ACC112 (cell line): ENCODE results near the gene NEDD4.
A peak's percentile ranks its signal among the peaks of the same experiment; 100 is the strongest.

ENCODE experiments used
- H2AFZ ChIP-seq: fragments of 200-600 bp; sonication (generic); one replicate; pipeline ENCODE4 v1.6.0; 2017; ENCODE audit warnings: antibody characterized with exemption, low read length; ENCODE audit not compliant: unreplicated experiment
- H3K27ac ChIP-seq: fragments of 200-600 bp; sonication (generic); 2 replicates; pipeline ENCODE4 v1.5.1; 2014; ENCODE audit warnings: low read depth, mild to moderate bottlenecking, antibody characterized with exemption, low read length, moderate library complexity
- H3K27me3 ChIP-seq: fragments of 200-600 bp; sonication (generic); 2 replicates; pipeline ENCODE4 v1.6.1; 2014; ENCODE audit warnings: mild to moderate bottlenecking, antibody characterized with exemption, low read length, moderate library complexity, mixed read lengths; ENCODE audit not compliant: insufficient read depth
- H3K36me3 ChIP-seq: fragments of 200-600 bp; sonication (generic); 2 replicates; pipeline ENCODE4 v1.6.1; 2016; ENCODE audit warnings: mild to moderate bottlenecking, antibody characterized with exemption, low read length, moderate library complexity, mixed read lengths; ENCODE audit not compliant: insufficient read depth
- H3K4me1 ChIP-seq: fragments of 200-600 bp; sonication (generic); one replicate; pipeline ENCODE4 v1.6.1; 2016; ENCODE audit warnings: low read length, mixed read lengths; ENCODE audit not compliant: insufficient read depth, unreplicated experiment, control insufficient read depth
- H3K4me3 ChIP-seq: fragments of 200-600 bp; sonication (generic); 2 replicates; pipeline ENCODE4 v1.5.1; 2014; ENCODE audit warnings: mild to moderate bottlenecking, low read depth, low read length
- H3K79me2 ChIP-seq: fragments of 200-600 bp; sonication (generic); one replicate; pipeline ENCODE4 v1.6.0; 2016; ENCODE audit warnings: low read length; ENCODE audit not compliant: control insufficient read depth, unreplicated experiment, insufficient read depth

Gene NEDD4

DNA sequence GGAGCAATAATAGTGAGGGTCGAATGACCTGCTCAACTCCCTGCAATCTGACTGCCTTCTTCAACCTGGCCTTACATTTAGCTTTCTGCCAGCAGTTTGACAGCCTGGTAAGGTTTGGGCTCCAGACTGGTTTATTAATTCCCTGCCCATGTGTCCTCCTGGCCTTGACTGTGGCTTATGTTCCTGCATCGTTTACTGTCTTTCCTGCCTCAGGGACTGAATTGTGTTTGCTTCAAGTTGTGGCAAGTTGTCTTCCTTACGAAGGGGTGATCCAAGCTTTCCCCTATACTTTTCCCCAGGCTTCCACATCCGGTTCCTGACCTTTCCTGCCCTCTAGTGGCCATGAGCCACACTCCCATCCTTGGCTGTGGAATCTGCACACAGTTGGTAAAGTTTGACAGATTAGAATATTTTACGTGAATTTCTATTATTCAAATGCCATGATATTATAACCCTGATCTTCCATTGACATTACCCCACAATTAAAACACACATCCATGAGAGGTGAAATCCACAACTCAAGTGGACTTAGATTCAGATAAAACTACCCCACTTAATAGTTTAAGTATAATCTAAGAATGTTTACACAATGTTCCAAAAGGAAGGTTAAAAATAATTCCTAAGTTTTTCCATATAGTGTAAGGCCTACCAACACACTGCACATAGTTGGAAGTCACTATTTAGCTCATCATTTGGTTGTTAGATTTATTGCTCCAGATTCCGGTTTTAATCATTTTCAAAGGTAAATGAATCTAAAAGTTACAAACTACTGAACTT lies 95.7 kb downstream of the NEDD4 start:
- H3K27ac ChIP-seq, result peak overlapping the region; percentile 87
- peaks cover 40% of the 10 kb centered on the region for H3K4me1 ChIP-seq
- no peaks in the 10 kb centered on the region for H3K36me3 ChIP-seq
- H3K79me2 ChIP-seq, result peaks cover 40% of the 10 kb centered on the region
- peak overlapping the region; percentile 35 for H2AFZ ChIP-seq
- H3K27me3 ChIP-seq, result no peaks in the 10 kb centered on the region
- peak overlapping the region; percentile 36; the same call in 1 of the 2 replicates for H3K4me3 ChIP-seq

- H2AFZ ChIP-seq, result no peak overlapping the region
- peaks cover 9% of the 10 kb centered on the region; the same call in 1 of the 2 replicates for H3K36me3 ChIP-seq
- peak overlapping the region; percentile 70 for H3K4me3 ChIP-seq
- H3K79me2 ChIP-seq, result peaks cover 43% of the 10 kb centered on the region
- peaks cover 38% of the 10 kb centered on the region for H3K4me1 ChIP-seq
- peak overlapping the region; percentile 27; the same call in 1 of the 2 replicates for H3K27ac ChIP-seq
- H3K27me3 ChIP-seq, result no peaks in the 10 kb centered on the region
Observed at GRCh38 chr15:55894399-55894965, 98.9 kb downstream of the NEDD4 start.

DNA sequence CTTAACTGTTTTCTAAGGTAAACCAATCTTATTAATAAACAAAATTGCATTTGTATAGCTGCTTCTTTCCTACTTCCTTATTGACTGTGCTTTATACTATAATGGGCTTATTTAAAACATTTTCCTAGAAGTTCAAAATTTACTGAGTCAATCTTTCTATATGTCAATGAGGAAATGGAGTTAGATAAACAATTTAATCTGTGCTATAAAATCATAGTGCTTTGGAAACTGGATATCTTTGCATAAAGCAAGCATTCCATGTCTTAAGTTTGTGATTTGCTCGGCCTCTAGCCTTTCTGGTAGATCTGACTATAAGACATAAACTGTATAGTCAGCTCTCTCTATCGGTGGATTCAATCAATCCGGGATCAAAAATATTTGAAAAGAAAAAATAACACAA lies 99.6 kb downstream of the NEDD4 start:
- H3K36me3 ChIP-seq, result peaks cover 13% of the 10 kb centered on the region
- peaks cover 44% of the 10 kb centered on the region for H3K79me2 ChIP-seq
- H3K4me1 ChIP-seq, result peaks cover 36% of the 10 kb centered on the region
- no peaks in the 10 kb centered on the region for H3K27me3 ChIP-seq
- 0 out of 2 replicates have a peak overlapping the region, but pooled peaks have one; percentile 27 for H3K27ac ChIP-seq
- H2AFZ ChIP-seq, result no peak overlapping the region
- peak overlapping the region; percentile 70; the same call in 1 of the 2 replicates for H3K4me3 ChIP-seq

- Histone ChIP-seq H3K27ac (no peak overlapping the region), H3K79me2 (peaks cover 61% of the 10 kb centered on the region), H3K4me3 (no peak overlapping the region), H3K36me3 (peaks cover 24% of the 10 kb centered on the region), H2AFZ (no peak overlapping the region), H3K27me3 (no peaks in the 10 kb centered on the region), H3K4me1 (peaks cover 18% of the 10 kb centered on the region)
Observed at GRCh38 chr15:55891196-55891595, 102.2 kb downstream of the NEDD4 start.

DNA sequence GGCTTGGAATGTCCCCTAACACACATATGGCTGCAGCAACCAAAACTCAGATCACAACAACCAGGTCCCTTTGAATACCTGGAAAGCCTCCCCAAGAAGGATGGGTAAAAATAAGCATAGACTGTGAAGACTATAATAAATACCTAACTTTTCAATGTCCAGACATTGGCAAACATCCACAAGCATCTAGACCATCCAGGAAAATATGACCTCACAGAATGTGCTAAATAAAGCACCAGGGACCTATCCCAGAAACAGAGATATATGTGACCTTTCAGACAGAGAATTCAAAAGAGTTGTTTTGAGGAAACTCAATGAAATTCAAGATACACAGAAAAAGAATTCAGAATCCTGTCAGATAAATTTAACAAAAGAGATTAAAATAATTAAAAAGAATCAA lies 109.2 kb downstream of the NEDD4 start:
- Histone ChIP-seq H3K79me2 (peaks cover 65% of the 10 kb centered on the region), H3K27ac (no peak overlapping the region), H3K4me1 (no peaks in the 10 kb centered on the region)

GRCh38 chr15:55879181-55879580 lies 114.2 kb downstream of the NEDD4 start:
- Histone ChIP-seq H2AFZ (no peak overlapping the region), H3K36me3 (peaks cover 4% of the 10 kb centered on the region; the same call in 1 of the 2 replicates), H3K4me3 (no peak overlapping the region), H3K4me1 (no peaks in the 10 kb centered on the region), H3K27ac (no peak overlapping the region), H3K27me3 (no peaks in the 10 kb centered on the region), H3K79me2 (peaks cover 48% of the 10 kb centered on the region)

More for the DNA sequence above, 109.2 kb downstream of the NEDD4 start:
- Histone ChIP-seq H2AFZ (no peak overlapping the region), H3K27me3 (no peaks in the 10 kb centered on the region), H3K36me3 (peaks cover 15% of the 10 kb centered on the region), H3K4me3 (no peak overlapping the region)

DNA sequence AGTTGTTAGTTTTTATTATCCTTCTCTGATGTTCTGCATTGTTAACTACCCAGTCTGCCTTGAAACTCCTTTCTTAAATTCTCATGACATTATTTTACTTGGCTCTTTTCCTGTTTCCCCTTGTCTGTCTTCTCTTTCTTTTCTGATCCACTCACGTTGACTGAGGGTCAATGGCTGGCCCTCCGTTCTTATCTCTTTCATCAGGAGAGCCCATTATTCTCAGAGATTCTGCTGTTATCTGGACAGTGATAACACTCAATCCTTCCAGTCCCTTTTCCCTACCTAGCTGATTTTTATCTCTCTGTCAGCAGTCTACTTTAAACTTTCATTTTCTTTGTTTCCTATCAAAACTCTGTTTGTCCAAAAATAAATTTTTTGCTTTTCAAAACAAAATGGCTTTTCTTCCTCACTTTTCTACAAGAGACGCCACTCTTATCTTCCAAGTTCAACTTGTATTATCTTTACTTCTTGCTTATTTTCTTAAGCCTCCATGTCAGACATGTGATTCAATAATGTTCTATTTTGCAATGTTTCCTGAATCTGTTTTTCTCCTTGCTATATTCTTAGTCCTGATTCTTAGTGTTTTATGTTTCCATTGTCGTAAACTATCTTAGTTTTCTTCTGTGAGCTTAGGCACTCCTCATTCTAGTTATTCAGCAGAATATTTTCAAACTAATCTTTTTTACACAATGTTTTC lies 120.2 kb downstream of the NEDD4 start:
- Histone ChIP-seq H3K27ac (peak overlapping the region; percentile 52), H3K27me3 (no peaks in the 10 kb centered on the region), H3K79me2 (peaks cover 32% of the 10 kb centered on the region), H3K36me3 (peaks cover 4% of the 10 kb centered on the region; the same call in 1 of the 2 replicates), H3K4me1 (peaks cover 10% of the 10 kb centered on the region), H2AFZ (peak overlapping the region; percentile 3), H3K4me3 (peak overlapping the region; percentile 59)

- Histone ChIP-seq H3K4me1 (peaks cover 10% of the 10 kb centered on the region), H3K36me3 (peaks cover 4% of the 10 kb centered on the region; the same call in 1 of the 2 replicates), H3K27ac (0 out of 2 replicates have a peak overlapping the region, but pooled peaks have one; percentile 52), H2AFZ (no peak overlapping the region), H3K4me3 (peak overlapping the region; percentile 59; the same call in 1 of the 2 replicates), H3K79me2 (peaks cover 32% of the 10 kb centered on the region), H3K27me3 (no peaks in the 10 kb centered on the region)
Observed at GRCh38 chr15:55872471-55872870, 120.9 kb downstream of the NEDD4 start.

- H3K27me3 ChIP-seq, result no peaks in the 10 kb centered on the region
- H3K36me3 ChIP-seq, result no peaks in the 10 kb centered on the region; the same call in 1 of the 2 replicates
- peaks cover 16% of the 10 kb centered on the region for H3K79me2 ChIP-seq
- no peak overlapping the region for H3K27ac ChIP-seq
- peaks cover 10% of the 10 kb centered on the region for H3K4me1 ChIP-seq
- H2AFZ ChIP-seq, result no peak overlapping the region
- no peak overlapping the region for H3K4me3 ChIP-seq
Observed at GRCh38 chr15:55869660-55870059, 123.8 kb downstream of the NEDD4 start.

DNA sequence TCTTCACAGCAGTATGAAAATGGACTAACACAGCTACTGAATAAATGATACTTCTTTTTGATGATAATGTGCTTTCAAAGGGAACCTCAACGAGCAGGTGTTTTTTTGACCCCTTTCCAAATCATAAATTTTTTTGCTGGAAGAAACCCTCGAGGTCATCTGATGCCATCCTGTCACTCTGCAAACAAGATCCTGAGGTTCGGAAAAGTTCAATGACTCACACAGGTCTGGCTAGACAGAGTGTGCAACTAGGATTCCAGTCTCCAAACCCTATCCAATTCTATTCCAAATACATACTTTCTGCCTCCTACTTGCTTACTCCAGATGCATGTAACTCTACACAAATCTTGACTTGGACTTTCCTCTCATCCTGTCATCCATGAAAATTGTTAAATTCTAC lies 124.7 kb downstream of the NEDD4 start:
- no peaks in the 10 kb centered on the region; the same call in 1 of the 2 replicates for H3K36me3 ChIP-seq

More for the DNA sequence above, 124.7 kb downstream of the NEDD4 start:
- Histone ChIP-seq H3K4me1 (peaks cover 10% of the 10 kb centered on the region), H2AFZ (no peak overlapping the region), H3K4me3 (no peak overlapping the region), H3K79me2 (peaks cover 9% of the 10 kb centered on the region), H3K27me3 (no peaks in the 10 kb centered on the region), H3K27ac (no peak overlapping the region)
